ENCODE measurements around the gene RPLP1.

Gene RPLP1

DNA sequence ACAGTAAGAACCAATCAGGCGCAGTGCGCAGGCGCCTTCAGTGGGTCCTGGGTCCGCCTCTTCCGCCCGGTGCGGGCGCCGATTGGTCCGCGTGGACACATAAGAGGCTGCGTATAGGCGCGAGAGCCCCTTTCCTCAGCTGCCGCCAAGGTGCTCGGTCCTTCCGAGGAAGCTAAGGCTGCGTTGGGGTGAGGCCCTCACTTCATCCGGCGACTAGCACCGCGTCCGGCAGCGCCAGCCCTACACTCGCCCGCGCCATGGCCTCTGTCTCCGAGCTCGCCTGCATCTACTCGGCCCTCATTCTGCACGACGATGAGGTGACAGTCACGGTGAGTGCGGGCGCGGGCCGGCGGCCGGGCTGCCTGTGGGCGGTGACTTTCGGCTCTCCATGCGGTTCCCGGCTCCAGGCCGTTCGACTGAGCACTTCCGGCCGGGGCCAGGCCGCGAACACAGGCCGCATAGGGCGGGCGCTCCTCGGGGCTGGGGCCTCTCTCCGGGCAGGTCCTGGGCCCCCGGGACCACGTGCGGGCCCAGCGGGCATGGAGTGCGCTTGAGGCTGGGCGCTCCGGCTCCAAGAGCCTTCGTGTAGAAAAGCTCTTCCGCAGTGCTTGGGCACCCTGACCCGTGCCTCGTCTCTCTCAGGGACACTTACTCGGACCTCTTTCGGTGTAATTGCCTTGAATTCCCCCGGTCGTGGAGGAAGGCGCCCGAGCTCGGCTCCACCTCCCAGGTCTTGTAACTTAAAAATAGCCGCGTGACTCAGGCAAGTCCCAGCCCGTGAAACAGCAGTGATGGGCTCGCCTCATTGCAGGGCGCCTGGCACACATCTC lies at the start of gene RPLP1 (continued):
- TF ChIP-seq BCL11B (tag by site-specific recombination; IDR thresholded peaks at IDR 0.05; ENCODE audit: low read depth) (0 out of 2 replicates have a peak, but pooled peaks have one; percentile 58), ZNF423 (tag by site-specific recombination; IDR thresholded peaks at IDR 0.05) (no peak), MYNN (tag by site-specific recombination; IDR thresholded peaks at IDR 0.05; ENCODE audit: borderline replicate concordance) (0 out of 2 replicates have a peak, but pooled peaks have one; percentile 56), ZNF677 (tag by site-specific recombination; IDR thresholded peaks at IDR 0.05) (no peak), ZNF23 (tag by site-specific recombination; IDR thresholded peaks at IDR 0.05; ENCODE audit: borderline replicate concordance) (peak; percentile 73; the same call in 1 of the 2 replicates), ZNF501 (tag by site-specific recombination; IDR thresholded peaks at IDR 0.05) (peak; percentile 99), ZNF221 (tag by site-specific recombination; IDR thresholded peaks at IDR 0.05; ENCODE audit: borderline replicate concordance) (no peak), ZNF645 (tag by site-specific recombination; IDR thresholded peaks at IDR 0.05) (peak; percentile 93), ZNF121 (tag by site-specific recombination; IDR thresholded peaks at IDR 0.05) (0 out of 2 replicates have a peak, but pooled peaks have one; percentile 31), ZNF274 (IDR thresholded peaks at IDR 0.05; ENCODE audit: low read length) (no peak), ZNF274 (tag by site-specific recombination; IDR thresholded peaks at IDR 0.05; ENCODE audit: borderline replicate concordance) (no peak), AEBP2 (tag by site-specific recombination; IDR thresholded peaks at IDR 0.05; ENCODE audit: borderline replicate concordance) (no peak), ZNF223 (tag by site-specific recombination; IDR thresholded peaks at IDR 0.05) (no peak), ZNF521 (tag by site-specific recombination; IDR thresholded peaks at IDR 0.05) (no peak), ZNF639 (tag by site-specific recombination; IDR thresholded peaks at IDR 0.05) (peak; percentile 89), ZBTB7A (tag by site-specific recombination; IDR thresholded peaks at IDR 0.05; ENCODE audit: low read depth) (no peak; the same call in 1 of the 2 replicates), ZFP69B (tag by site-specific recombination; IDR thresholded peaks at IDR 0.05) (peak; percentile 76), ZNF48 (tag by site-specific recombination; IDR thresholded peaks at IDR 0.05) (no peak), ZNF24 (tag by site-specific recombination; IDR thresholded peaks at IDR 0.05) (peak; percentile 88; the same call in 1 of the 2 replicates), ZNF138 (tag by site-specific recombination; IDR thresholded peaks at IDR 0.05; ENCODE audit: borderline replicate concordance) (0 out of 2 replicates have a peak, but pooled peaks have one; percentile 8), ZNF146 (tag by site-specific recombination; IDR thresholded peaks at IDR 0.05) (0 out of 2 replicates have a peak, but pooled peaks have one; percentile 54), REST (tag by site-specific recombination; IDR thresholded peaks at IDR 0.05) (peak; percentile 72), ZNF114 (tag by site-specific recombination; IDR thresholded peaks at IDR 0.05) (no peak), HIC1 (tag by site-specific recombination; IDR thresholded peaks at IDR 0.05) (no peak), ZNF488 (tag by site-specific recombination; IDR thresholded peaks at IDR 0.05) (no peak), ZNF394 (tag by site-specific recombination; IDR thresholded peaks at IDR 0.05; ENCODE audit: borderline replicate concordance) (peak; percentile 87), ZNF132 (tag by site-specific recombination; IDR thresholded peaks at IDR 0.05; ENCODE audit: borderline replicate concordance) (no peak)

All from HEK293 (cell line).